Measurements from ENCODE around the gene MYZAP.
"Not testable (repeated sequence)": the region's sequence is repeated elsewhere in the genome, so short reads cannot be mapped to it uniquely, and the experiment has no call there.

The MYZAP gene

GRCh38 chr15:57595011-57595866, 3.5 kb downstream of the MYZAP start:
- no peak for DNase-seq

- no peak for DNase-seq
These were observed 4.7 kb downstream of the MYZAP start for GRCh38 chr15:57596301-57596855.

GRCh38 chr15:57596978-57597377, 5.3 kb downstream of the MYZAP start:
- DNase-seq: no peak

DNA sequence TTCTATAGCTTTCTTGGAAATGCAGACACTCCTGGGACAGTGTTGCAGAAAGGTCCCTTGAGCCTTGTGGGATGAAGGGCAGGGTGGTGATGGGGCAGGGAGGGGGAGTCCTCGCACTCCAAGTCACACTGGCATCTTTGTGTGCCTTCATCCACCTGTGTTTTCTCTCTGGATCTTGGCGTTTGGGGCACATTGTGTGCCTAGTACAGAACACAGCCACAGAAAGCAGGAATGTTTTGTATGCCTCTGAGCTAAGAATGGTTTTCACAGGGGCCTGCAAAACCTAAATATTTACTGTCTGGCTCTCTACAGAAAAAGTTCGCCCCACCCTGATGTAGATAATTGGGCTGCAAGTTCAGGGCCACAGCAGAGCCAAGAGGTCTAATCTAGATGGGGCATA, 5.7 kb downstream of the MYZAP start:
- no peak for DNase-seq

DNA sequence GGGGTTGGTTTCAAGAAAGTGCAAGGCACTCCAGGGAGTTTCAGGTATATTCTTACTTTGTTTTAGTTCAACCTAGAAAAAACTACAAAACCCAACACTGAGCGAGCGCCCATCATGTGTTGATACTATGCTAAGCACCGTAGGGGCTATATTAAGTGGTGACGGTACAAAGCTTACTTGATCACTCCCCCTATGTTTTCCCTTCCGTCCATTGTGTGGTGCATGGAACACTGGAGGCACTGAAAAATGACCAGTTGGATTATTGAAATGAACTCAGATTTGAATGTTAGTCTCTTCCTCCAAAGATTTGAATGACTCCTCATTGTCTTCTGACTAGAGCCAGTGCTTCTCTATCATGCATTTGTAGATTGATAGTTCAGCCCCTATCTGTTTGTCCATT, 6.6 kb downstream of the MYZAP start:
- no peak for DNase-seq

- DNase-seq: no peak
These were observed 7.6 kb downstream of the MYZAP start for GRCh38 chr15:57599296-57599810.

GRCh38 chr15:57600197-57600596, 8.5 kb downstream of the MYZAP start:
- no peak for DNase-seq

DNA sequence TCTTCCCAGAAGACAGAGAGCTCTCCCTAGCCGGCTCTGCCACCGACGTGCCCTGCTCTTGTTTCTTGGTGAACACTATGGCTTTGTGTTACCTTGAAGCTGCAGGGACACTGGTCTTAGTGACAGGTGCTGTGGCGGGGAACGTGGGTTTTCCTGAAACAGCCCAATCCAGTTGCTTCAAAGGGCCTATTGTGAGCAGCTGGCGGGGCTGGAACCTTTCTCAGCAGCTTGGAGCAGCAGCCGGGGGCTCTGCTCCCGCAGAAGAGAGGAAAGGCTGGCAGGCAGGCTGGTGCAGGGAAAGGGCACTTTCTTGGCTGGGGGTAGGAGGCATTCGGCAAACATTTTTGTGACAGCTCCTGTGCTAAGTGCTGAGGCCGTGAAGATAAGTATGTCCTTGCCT, 12.8 kb downstream of the MYZAP start:
- no peak for DNase-seq

DNA sequence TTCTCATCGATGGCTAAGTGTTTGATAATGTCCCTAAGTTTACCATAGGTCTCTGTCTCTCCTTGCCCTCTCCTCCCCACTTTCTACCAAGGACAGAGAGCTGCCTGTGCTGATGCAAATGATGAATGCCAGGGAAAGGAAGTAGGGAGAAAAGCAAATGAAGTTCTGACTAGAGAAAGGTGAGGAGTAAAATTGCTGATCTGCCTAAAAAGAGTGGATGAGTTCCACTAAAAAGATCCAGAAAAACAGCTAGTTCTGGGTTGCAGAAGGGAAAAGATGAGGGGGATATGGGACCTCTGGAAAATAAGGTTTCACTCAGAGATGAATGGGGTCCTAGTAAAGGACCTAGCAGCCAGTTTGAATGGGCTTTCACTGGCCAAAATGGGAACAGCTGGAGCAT, 13.8 kb downstream of the MYZAP start:
- no peak for DNase-seq

DNA sequence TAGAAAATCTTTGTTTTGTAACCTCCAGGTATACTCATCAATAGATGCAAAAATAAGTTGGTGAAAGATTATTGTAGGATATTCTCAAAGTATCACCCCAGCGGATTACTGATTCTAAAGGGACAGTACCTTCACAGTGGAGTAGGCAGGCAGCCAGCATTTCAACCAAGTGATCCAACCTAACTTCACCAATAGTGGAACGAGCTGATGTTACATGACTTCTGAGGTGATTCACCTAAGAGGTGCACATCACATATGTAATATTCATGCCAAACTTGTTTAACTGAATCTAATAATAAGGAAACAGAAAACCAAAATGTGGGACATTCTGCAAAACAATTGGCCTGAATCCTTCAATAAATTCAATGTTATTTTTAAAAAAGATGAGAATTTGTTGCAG, 14.3 kb downstream of the MYZAP start:
- no peak for DNase-seq

- no peak for DNase-seq
These were observed 15.1 kb downstream of the MYZAP start for GRCh38 chr15:57606816-57607215.

- no peak for DNase-seq
These were observed 15.9 kb downstream of the MYZAP start for GRCh38 chr15:57607570-57608000.

DNA sequence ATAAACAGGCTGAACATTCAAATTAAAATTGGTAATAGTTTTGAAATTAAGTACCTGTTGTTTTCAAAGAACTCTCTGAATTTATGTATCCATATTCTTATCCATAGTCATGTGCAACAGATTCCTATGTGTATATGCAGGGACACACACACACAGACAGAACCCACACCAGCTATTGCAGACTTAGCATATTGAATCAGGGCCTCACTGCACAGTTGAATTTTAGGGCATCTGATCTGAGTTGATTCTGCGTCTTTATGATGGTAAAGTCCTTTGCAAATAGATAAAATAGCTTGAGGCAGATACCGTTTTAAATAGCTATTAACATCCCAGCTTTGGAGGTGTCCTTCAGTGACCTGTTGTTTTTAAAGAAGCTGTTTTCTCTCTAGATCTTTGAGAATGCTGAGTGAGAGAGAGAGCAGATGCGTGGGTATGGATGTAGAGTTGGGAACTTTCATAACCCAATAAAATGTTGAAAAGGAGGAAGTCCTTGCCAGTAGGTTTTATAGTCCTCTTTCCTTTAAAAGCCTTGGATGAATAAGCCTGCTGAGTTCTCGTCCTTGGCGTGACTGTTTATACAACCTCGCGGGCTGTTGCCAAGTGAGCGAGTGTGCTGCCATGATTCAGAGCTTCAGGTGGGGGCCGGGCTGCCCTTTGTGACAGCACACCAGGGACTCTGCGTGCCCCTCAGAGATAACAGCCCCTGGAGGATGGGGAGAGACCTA, 18.3 kb downstream of the MYZAP start:
- no peak for DNase-seq

- no peak for DNase-seq
These were observed 19.4 kb downstream of the MYZAP start for GRCh38 chr15:57611123-57611522.

DNA sequence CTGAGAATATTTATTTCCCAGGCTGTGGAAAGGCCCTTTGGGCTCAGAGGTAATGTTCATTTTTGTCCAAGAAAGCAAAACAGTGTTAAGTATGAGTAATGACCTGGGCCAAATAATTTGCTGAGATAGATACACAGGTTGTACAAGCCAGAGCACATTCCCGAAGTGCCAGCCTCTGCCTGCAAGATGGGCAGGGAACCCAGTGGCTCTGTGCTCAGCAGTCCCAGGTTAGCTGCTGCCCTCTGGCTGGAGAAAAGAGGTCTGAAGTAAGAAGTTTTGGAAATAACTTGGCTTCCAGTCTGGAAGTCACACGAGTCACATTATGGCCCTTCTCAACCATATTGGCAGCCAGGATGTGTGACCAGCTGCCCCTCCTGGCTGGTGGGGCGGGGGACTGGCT, 20.2 kb downstream of the MYZAP start:
- DNase-seq: no peak

GRCh38 chr15:57614241-57614640, 22.5 kb downstream of the MYZAP start:
- no peak for DNase-seq

GRCh38 chr15:57615951-57616496, 24.3 kb downstream of the MYZAP start:
- not testable (repeated sequence) for DNase-seq

GRCh38 chr15:57618325-57618724, 26.6 kb downstream of the MYZAP start:
- no peak for DNase-seq

DNA sequence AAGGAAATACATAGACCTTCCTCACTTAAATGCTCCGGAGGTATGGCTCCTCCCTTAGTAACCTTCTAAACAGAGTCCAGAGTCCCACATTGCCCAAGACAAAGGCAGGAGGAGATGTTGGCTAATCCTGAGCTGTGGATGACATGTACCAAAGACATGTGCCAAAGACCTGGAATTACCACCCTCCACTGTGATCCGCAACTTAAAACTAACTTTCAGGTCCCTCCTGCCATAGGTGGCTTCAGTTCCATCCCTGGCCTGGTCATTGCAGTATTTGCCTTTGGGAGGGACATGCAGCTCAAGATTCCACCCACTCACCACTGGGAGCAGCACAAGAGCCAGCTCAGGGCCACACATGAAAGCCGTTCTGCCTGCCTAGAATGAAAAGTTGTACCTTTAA, 28.0 kb downstream of the MYZAP start:
- no peak for DNase-seq

DNA sequence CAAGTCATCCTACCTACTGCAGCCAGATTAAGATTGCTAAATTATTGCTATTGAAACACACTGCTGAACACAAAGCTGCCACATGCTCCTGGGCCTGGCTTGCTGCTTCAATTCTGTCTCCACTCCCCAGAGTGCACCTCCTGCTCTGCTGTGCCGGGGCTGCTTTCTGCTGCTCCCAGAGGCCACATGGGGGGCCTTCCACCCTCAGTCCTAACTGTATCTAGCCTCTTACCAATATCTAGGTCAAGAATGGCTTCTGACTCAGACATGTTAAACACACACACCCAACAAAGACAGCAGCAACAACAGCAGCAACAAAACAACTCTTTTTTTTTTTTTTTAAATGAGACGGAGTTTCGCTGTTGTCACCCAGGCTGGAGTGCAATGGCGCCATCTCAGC, 33.0 kb downstream of the MYZAP start:
- no peak for DNase-seq

DNA sequence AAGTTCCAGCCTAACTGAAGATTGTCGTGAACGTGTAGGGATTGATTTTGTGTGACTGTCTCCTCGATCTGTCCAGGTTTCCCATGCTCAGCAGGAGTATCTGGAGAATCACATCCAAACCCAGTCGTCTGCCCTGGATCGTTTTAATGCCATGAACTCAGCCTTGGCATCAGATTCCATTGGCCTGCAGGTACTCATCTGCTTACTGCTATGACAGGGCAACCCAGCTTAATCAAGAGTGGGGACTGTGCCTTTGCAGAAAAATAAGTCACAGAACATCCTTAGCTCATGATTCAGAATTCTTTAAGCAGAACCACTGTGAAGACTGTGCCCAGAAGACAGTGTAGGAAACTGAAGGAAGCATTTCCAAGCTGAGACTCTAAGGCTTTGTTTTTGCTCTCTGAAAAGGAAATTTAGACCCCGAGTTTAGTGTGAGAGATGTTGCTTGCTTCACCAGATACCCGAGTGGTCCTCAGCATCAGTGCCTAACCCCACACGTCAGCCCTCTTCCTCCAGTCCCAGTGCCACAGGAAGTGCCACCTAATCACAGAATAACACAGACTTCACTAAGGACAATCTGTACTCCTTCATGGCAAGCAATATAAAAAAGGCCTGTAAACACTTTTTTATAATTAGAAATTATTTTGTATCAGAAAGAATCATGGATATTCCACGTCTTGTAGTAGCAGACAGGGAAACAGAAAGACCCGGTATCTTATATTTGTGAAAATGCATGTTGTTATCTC, 34.2 kb downstream of the MYZAP start:
- no peak for DNase-seq

- DNase-seq: no peak
These were observed 35.2 kb downstream of the MYZAP start for GRCh38 chr15:57626713-57627440.

Data from NCI-H1048 (cell line).